NCI-H1417 treated with DMSO at 0.1 percent for 48 hours (cell line): ENCODE results near the gene KRT6A.
"Not testable (repeated sequence)": the region's sequence is repeated elsewhere in the genome, so short reads cannot be mapped to it uniquely, and the experiment has no call there.

Experiments
- DNase-seq: peaks from one replicate; lab custom pipeline; 2025; lab: John Stamatoyannopoulos, UW

KRT6A gene

GRCh38 chr12:52464897-52465296 is 28.2 kb downstream of the KRT6A start:
- no peak for DNase-seq

GRCh38 chr12:52461693-52462092 is 31.4 kb downstream of the KRT6A start:
- no peak for DNase-seq

GRCh38 chr12:52458861-52459260 is 34.2 kb downstream of the KRT6A start:
- DNase-seq, result no peak

- DNase-seq, result no peak
Measured at GRCh38 chr12:52455821-52456220, 37.2 kb downstream of the KRT6A start.

GRCh38 chr12:52454411-52455201 is 38.5 kb downstream of the KRT6A start:
- no peak for DNase-seq

- DNase-seq, result no peak
Measured at GRCh38 chr12:52452101-52452500, 41.0 kb downstream of the KRT6A start, which contains the start of gene KRT6B. KRT6B (minus strand) TSS chr12:52452146; CDS start chr12:52452078, 68 bp downstream.

- no peak for DNase-seq
Measured at GRCh38 chr12:52448228-52448627, 44.8 kb downstream of the KRT6A start.

GRCh38 chr12:52447196-52447595 is 45.9 kb downstream of the KRT6A start:
- DNase-seq, result not testable (repeated sequence)

GRCh38 chr12:52446367-52447045 is 46.6 kb downstream of the KRT6A start:
- no peak for DNase-seq

GRCh38 chr12:52445876-52446275 is 47.2 kb downstream of the KRT6A start:
- DNase-seq, result no peak

GRCh38 chr12:52444647-52445595 is 48.1 kb downstream of the KRT6A start:
- DNase-seq, result no peak

- DNase-seq, result no peak
Measured at GRCh38 chr12:52443966-52444365, 49.1 kb downstream of the KRT6A start.

GRCh38 chr12:52442600-52443061 is 50.4 kb downstream of the KRT6A start:
- no peak for DNase-seq

- no peak for DNase-seq
Measured at GRCh38 chr12:52441320-52441911, 51.6 kb downstream of the KRT6A start.

- DNase-seq, result no peak
Measured at GRCh38 chr12:52440821-52441319, 52.2 kb downstream of the KRT6A start.

GRCh38 chr12:52439845-52440244 is 53.2 kb downstream of the KRT6A start:
- no peak for DNase-seq

GRCh38 chr12:52439420-52439819 is 53.6 kb downstream of the KRT6A start:
- no peak for DNase-seq

GRCh38 chr12:52438305-52439301 is 54.5 kb downstream of the KRT6A start:
- DNase-seq, result no peak

GRCh38 chr12:52437508-52437907 is 55.5 kb downstream of the KRT6A start:
- DNase-seq, result no peak
